Stimulated activated naive CD8-positive, alpha-beta T cell treated with anti-CD3 and anti-CD28 coated beads, Interleukin-15, amount 100 ng/mL, for 72 hours (primary cell): ENCODE data around the gene PRDX6.
"Not testable (repeated sequence)": the region's sequence is repeated elsewhere in the genome, so short reads cannot be mapped to it uniquely, and the experiment has no call there.

Experiments used
- ATAC-seq: fragments of 150-1000 bp; cut with Tn5 transposase; 2 replicates; pipeline ENCODE4 v1.10.0; 2021; ENCODE audit warnings: mild to moderate bottlenecking, moderate library complexity
- DNase-seq, 2 donors: peaks; one replicate each; pipeline ENCODE4 v3.0.0; 2021 to 2022
- H3K27ac Mint-ChIP-seq, 2 donors: one replicate each; pipeline ENCODE4 v1.8.0; 2022; ENCODE audit warnings: mild to moderate bottlenecking in 2 of 2, mixed read lengths in 2 of 2, moderate library complexity in 2 of 2
- H3K27me3 Mint-ChIP-seq: one replicate; pipeline ENCODE4 v1.8.0; 2022; ENCODE audit warnings: mixed read lengths
- H3K4me1 Mint-ChIP-seq: one replicate; pipeline ENCODE4 v1.8.0; 2022; ENCODE audit warnings: mild to moderate bottlenecking, mixed read lengths
- H3K4me3 Mint-ChIP-seq, 2 donors: one replicate each; pipeline ENCODE4 v1.8.0; 2022; ENCODE audit warnings: mild to moderate bottlenecking in 2 of 2, mixed read lengths in 2 of 2, moderate library complexity in 1 of 2
- H3K9me3 Mint-ChIP-seq, 2 donors: one replicate each; pipeline ENCODE4 v1.8.0; 2022; ENCODE audit warnings: mixed read lengths in 2 of 2

Gene PRDX6

GRCh38 chr1:173451981-173452380, 25.2 kb upstream of the PRDX6 start:
- Mint-ChIP-seq H3K4me3 (no peak overlapping the region), H3K4me1 (peaks cover 26% of the 10 kb centered on the region), H3K27ac (no peak overlapping the region)

GRCh38 chr1:173453982-173454381, 23.2 kb upstream of the PRDX6 start:
- DNase-seq (no peak), ATAC-seq (no peak)
- Mint-ChIP-seq H3K9me3 (peaks cover 0 to 7% of the 10 kb centered on the region in 2 donors), H3K27me3 (no peaks in the 10 kb centered on the region), H3K4me1 (peaks cover 26% of the 10 kb centered on the region), H3K4me3 (no peak overlapping the region), H3K27ac (no peak overlapping the region)

More at GRCh38 chr1:173451981-173452380, 25.2 kb upstream of the PRDX6 start:
- H3K27me3 Mint-ChIP-seq: no peaks in the 10 kb centered on the region
- DNase-seq (no peak), ATAC-seq (no peak)
- peaks cover under 1 to 13% of the 10 kb centered on the region in 2 donors for H3K9me3 Mint-ChIP-seq

DNA sequence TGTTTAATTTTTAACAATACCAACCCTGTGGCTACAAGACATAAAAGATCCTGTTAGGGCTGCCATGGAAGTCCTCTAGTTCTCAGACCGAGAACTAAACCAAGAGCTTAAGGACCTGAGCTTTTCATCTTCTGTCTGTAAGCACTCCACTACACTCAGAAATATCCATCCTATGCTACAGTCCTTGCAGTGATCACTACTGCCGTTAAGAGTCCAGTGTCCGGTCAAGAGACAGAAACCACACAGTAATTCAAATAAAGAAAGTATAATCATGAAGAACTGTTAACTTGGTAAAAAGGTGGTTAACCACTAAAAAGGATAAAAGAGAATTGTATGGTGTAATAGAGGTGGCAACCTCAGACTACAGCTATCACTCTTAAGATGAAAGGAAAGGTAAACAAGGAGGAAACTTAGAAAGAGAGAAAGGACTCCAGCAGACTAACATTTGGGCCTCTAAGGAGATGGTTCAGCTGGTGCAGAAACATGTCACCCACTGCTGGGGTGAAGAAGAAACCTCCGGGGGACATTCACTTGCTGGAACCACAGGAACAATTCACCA, 22.1 kb upstream of the PRDX6 start:
- Mint-ChIP-seq H3K4me1 (peaks cover 33% of the 10 kb centered on the region), H3K9me3 (peaks cover 0 to 7% of the 10 kb centered on the region in 2 donors), H3K27me3 (no peaks in the 10 kb centered on the region), H3K27ac (peak overlapping the region in 1 of 2 donors; percentile 75), H3K4me3 (peak overlapping the region; percentile 30 to 42)
- ATAC-seq (peak; percentile 98), DNase-seq (peak in 1 of 2 donors; percentile 25)

- Mint-ChIP-seq H3K27ac (no peak overlapping the region), H3K27me3 (no peaks in the 10 kb centered on the region), H3K4me1 (peaks cover 32% of the 10 kb centered on the region), H3K9me3 (peaks cover 21 to 30% of the 10 kb centered on the region in 2 donors), H3K4me3 (no peak overlapping the region)
- DNase-seq (no peak), ATAC-seq (no peak)
These were observed 17.2 kb upstream of the PRDX6 start for GRCh38 chr1:173459885-173460284.

- not testable (repeated sequence) for H3K27me3 Mint-ChIP-seq, DNase-seq, H3K27ac Mint-ChIP-seq, ATAC-seq, H3K4me3 Mint-ChIP-seq
- peaks cover 30 to 47% of the 10 kb centered on the region in 2 donors for H3K9me3 Mint-ChIP-seq
- peaks cover 23% of the 10 kb centered on the region for H3K4me1 Mint-ChIP-seq
These were observed 14.5 kb upstream of the PRDX6 start for GRCh38 chr1:173462666-173463065.

DNA sequence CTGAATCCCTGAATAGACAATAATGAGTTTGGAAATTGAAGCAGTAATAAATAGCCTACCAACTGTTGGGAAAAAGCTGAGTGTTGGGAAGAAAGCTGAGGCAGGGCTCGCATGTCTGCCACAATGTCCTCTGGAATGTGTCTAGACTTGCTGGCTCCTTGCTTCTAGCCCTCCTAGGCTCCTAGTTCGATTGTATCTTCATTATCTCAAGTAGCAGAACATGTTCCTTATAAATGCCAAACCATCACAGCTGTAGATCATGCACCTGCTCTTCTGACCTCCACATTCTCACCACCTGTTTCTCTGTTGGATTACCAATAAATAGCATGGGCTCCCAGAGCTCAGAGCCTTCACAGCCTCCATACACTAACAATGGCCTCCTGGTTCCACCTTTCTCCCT, 12.9 kb upstream of the PRDX6 start:
- H3K4me1 Mint-ChIP-seq: peaks cover 23% of the 10 kb centered on the region
- not testable (repeated sequence) for H3K4me3 Mint-ChIP-seq, ATAC-seq, DNase-seq, H3K27ac Mint-ChIP-seq, H3K27me3 Mint-ChIP-seq
- peaks cover 36 to 54% of the 10 kb centered on the region in 2 donors for H3K9me3 Mint-ChIP-seq

DNA sequence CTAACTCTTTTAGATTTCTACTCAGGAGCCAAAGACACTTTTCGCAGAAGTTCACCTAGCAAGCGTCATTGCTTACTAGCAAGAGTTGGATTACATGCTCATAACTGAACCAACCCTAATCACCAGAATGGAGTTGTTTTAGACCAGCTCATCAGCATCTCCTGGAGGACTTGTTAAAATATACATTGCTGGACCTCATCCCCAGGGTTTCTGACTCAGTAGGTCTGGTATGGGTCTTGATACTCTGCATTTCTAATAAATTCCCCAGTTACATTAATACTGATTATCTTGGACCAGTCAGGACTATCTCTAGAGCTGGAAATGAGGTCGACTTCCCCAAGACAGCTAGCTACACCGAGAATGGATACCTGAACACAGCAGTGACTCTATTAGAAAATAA, 9.7 kb upstream of the PRDX6 start:
- ATAC-seq (no peak), DNase-seq (no peak)
- Mint-ChIP-seq H3K9me3 (peaks cover 56 to 71% of the 10 kb centered on the region in 2 donors), H3K4me3 (no peak overlapping the region), H3K27ac (no peak overlapping the region), H3K4me1 (peaks cover 6% of the 10 kb centered on the region), H3K27me3 (no peaks in the 10 kb centered on the region)

GRCh38 chr1:173469656-173470055, 7.5 kb upstream of the PRDX6 start:
- Mint-ChIP-seq H3K4me1 (peaks cover 21% of the 10 kb centered on the region), H3K4me3 (no peak overlapping the region), H3K27me3 (no peaks in the 10 kb centered on the region), H3K9me3 (peaks cover 43 to 52% of the 10 kb centered on the region in 2 donors), H3K27ac (peak overlapping the region in 1 of 2 donors; percentile 81)
- no peak for ATAC-seq
- no peak for DNase-seq

- peaks cover 25% of the 10 kb centered on the region for H3K4me1 Mint-ChIP-seq
- H3K27ac Mint-ChIP-seq: no peak overlapping the region
- no peak overlapping the region for H3K4me3 Mint-ChIP-seq
- DNase-seq (no peak), ATAC-seq (no peak)
- no peaks in the 10 kb centered on the region for H3K27me3 Mint-ChIP-seq
- peaks cover 38 to 44% of the 10 kb centered on the region in 2 donors for H3K9me3 Mint-ChIP-seq
These were observed 6.5 kb upstream of the PRDX6 start for GRCh38 chr1:173470608-173471007.

DNA sequence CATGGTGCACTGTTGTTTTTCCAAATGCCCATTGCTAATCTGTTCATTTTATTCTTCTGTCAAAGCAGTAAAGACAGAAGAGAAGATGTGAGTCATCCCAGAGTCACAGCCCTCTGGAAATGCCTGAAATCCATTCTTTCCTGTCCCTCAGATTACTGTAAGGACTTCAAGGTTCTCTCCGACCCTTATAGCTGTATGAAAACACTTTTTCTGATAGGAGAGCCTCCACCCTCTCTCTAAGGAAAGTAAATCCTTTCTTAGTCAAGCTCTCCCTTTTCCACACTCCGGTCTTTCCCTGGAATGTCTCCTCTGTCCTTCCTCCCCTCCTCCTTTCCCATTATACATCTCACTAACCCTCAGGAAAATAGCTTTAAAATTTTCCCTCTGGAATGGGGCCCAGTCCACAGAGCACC, 3.5 kb upstream of the PRDX6 start:
- ATAC-seq (no peak), DNase-seq (no peak)
- Mint-ChIP-seq H3K4me1 (peaks cover 38% of the 10 kb centered on the region), H3K27ac (no peak overlapping the region), H3K4me3 (peak overlapping the region in 1 of 2 donors; percentile 19), H3K27me3 (no peaks in the 10 kb centered on the region), H3K9me3 (peaks cover 24 to 30% of the 10 kb centered on the region in 2 donors)

DNA sequence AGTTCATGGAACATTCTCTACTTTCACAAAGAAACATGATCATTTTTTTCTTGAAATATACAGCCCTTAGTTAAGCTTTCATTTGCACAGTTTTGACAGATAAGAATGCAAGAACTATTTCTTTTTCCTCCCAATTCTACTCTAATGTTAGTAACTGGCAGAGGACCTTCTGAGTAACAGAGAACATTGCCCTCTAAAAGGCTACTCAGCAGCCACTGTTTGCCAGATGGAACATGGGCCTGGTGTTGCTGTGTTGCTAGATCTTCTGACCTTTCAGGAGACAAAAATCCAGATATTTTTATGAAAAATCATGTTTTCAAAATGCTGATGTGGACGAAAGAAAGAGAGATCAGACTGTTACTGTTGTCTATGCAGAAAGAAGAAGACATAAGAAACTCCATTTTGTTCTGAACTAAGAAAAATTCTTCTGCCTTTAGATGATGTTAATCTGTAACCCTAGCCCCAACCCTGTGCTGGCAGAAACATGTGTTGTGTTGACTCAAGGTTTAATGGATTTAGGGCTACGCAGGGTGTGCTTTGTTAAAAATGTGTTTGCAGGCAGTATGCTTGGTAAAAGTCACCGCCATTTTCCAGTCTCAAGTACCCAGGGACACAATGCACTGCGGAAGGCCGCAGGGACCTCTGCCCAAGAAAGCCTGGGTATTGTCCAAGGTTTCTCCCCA, 2.9 kb upstream of the PRDX6 start:
- H3K4me1 Mint-ChIP-seq: peaks cover 44% of the 10 kb centered on the region
- no peak for DNase-seq
- H3K27me3 Mint-ChIP-seq: no peaks in the 10 kb centered on the region
- H3K4me3 Mint-ChIP-seq: peak overlapping the region in 1 of 2 donors; percentile 54
- ATAC-seq: no peak
- peaks cover 20 to 26% of the 10 kb centered on the region in 2 donors for H3K9me3 Mint-ChIP-seq
- H3K27ac Mint-ChIP-seq: peak overlapping the region in 1 of 2 donors; percentile 50

GRCh38 chr1:173474780-173475421, 2.2 kb upstream of the PRDX6 start:
- peak overlapping the region; percentile 67 to 80 for H3K27ac Mint-ChIP-seq
- not testable (repeated sequence) for H3K27me3 Mint-ChIP-seq

DNA sequence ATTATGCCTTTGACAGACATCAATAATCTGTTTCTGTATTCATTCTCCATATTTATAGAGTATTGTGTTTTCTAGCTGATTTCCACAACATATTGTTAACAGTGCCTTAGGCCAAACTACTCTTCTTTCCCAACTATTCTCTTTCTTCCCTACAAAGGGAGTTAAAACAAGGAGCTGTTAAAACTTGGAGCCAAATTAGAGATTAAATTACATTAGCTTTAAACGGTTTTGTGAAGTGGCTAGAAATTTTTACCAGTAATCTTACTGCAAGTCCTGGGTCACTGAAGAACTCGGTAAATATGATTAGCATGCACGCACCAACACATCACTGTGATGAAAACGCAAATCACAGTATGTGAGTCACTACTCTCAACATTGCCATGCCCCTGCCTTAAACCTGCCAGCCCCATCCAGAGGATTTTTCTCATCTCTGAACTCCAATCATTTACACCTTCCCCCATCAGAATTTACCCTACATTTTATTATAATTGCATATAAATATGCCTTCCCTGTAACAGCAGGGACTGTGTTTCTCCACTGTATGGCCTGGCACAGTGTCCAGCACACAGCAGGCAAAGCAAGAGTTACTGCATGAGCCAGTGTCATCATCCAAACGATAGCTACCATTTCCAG, 1.5 kb upstream of the PRDX6 start:
- Mint-ChIP-seq H3K27ac (peak overlapping the region; percentile 55 to 97), H3K27me3 (no peaks in the 10 kb centered on the region), H3K9me3 (peaks cover 11 to 15% of the 10 kb centered on the region in 2 donors), H3K4me3 (peak overlapping the region; percentile 92 to 93), H3K4me1 (peaks cover 56% of the 10 kb centered on the region)
- ATAC-seq (peak; percentile 38), DNase-seq (peak; percentile 10 to 46)

More at GRCh38 chr1:173474780-173475421, 2.2 kb upstream of the PRDX6 start:
- peak overlapping the region; percentile 74 to 93 for H3K4me3 Mint-ChIP-seq
- not testable (repeated sequence) for DNase-seq, ATAC-seq
- peaks cover 51% of the 10 kb centered on the region for H3K4me1 Mint-ChIP-seq
- H3K9me3 Mint-ChIP-seq: peaks cover 17 to 23% of the 10 kb centered on the region in 2 donors

DNA sequence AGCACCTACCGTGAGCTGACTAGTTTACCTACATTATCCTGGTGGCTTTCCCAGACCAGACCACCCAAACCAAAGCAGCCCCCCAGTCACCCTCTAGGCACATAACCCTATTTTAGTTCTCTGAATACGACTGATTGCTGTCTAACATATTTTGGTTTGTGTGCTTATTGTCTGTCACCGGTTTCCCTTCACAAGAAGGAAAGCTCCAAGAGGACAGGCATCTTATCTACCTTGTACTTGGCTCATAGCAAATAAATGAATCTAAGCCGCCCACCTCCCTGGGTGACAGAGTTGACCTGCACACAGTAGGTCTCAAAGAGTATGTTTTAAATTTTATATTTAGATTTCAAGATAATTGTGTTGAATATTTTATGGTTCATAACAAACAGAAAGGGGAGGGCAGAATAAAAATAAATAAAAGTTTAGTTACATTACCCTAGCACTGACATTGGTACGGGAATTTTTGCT, 904 bp upstream of the PRDX6 start:
- H3K9me3 Mint-ChIP-seq: peaks cover 10 to 11% of the 10 kb centered on the region in 2 donors
- DNase-seq: peak; percentile 9 to 31
- ATAC-seq: no peak
- H3K27ac Mint-ChIP-seq: peak overlapping the region; percentile 55 to 97
- peaks cover 56% of the 10 kb centered on the region for H3K4me1 Mint-ChIP-seq
- no peaks in the 10 kb centered on the region for H3K27me3 Mint-ChIP-seq
- peak overlapping the region; percentile 92 to 93 for H3K4me3 Mint-ChIP-seq

DNA sequence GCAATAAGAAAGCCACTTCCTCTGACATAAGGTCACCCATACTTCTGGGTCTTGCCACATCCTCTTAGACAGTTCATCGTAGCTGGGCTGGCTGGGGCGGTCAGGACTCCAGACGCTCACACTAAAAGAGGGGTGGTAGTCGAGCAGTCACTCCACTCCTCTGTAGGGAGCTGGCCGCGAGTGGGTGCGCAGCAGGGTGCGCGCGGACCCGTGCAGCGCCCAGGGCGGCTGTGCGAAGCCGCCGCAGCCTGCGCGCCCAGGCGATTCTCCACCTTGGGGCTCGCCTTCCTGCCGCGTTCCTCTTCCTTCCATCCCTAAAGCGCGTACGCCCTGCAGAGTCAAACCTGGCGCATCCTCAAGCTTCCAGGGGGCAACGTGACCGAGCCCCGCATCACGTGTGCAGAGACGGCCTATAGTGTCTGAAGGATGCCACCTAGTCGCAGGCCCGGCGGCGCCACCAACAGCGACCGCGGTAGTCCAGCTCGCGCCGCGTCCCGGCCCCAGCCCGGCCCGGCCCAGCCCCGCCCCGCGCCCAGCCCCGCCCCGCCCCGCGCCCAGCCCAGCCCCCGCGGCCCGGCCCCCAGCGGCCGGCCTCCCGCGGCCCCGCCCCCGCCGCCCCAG, 360 bp upstream of the PRDX6 start:
- Mint-ChIP-seq H3K4me1 (peaks cover 60% of the 10 kb centered on the region), H3K27ac (peak overlapping the region; percentile 97), H3K9me3 (peaks cover 4 to 6% of the 10 kb centered on the region in 2 donors), H3K4me3 (peak overlapping the region; percentile 93 to 95), H3K27me3 (no peaks in the 10 kb centered on the region)
- ATAC-seq (peak; percentile 91), DNase-seq (peak; percentile 79 to 87)
